Neuron (in vitro differentiated cells): ENCODE data around the gene CCSER1.

Experiments used
- H2AFZ ChIP-seq: one replicate; pipeline ENCODE4 v1.6.1; 2013; ENCODE audit warnings: low read depth, mild to moderate bottlenecking, inconsistent platforms, low read length, moderate library complexity
- H3K27me3 ChIP-seq: one replicate; pipeline ENCODE4 v1.6.1; 2013; ENCODE audit warnings: low read length; ENCODE audit not compliant: insufficient read depth
- H3K36me3 ChIP-seq: one replicate; pipeline ENCODE4 v1.6.1; 2013; ENCODE audit warnings: low read length; ENCODE audit not compliant: insufficient read depth
- H3K4me1 ChIP-seq: one replicate; pipeline ENCODE4 v1.6.1; 2013; ENCODE audit warnings: low read length; ENCODE audit not compliant: insufficient read depth
- H3K4me3 ChIP-seq: 2 replicates; pipeline ENCODE4 v1.5.1; 2013; ENCODE audit warnings: mild to moderate bottlenecking, low read length, moderate library complexity
- H3K9me3 ChIP-seq: one replicate; pipeline ENCODE4 v1.6.1; 2013; ENCODE audit warnings: low read length

Gene CCSER1

GRCh38 chr4:91032725-91033445, 905.7 kb downstream of the CCSER1 start:
- no peak overlapping the region for H3K4me3 ChIP-seq
- H3K9me3 ChIP-seq: no peaks in the 10 kb centered on the region
- H3K4me1 ChIP-seq: no peaks in the 10 kb centered on the region
- no peaks in the 10 kb centered on the region for H3K36me3 ChIP-seq
- no peaks in the 10 kb centered on the region for H3K27me3 ChIP-seq
- no peak overlapping the region for H2AFZ ChIP-seq

DNA sequence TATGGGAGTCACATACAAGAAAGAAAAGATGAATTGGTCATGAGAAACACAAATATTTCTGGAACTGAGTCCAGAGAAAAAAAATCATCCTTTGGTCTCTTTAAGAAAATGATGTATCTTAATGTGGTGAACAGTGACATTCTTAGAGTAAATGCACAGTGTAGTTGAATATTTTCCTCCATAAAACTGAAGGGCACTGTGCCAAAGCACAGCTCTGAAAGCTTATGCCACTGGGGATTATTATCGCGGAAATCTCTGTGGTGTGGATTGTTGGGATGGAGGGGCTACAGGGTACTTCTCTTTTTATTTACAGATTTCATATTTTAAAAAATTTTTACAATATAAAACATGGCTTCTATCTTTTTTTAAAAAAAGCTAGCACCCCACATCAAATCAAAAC, 908.1 kb downstream of the CCSER1 start:
- no peaks in the 10 kb centered on the region for H3K4me1 ChIP-seq
- H3K9me3 ChIP-seq: no peaks in the 10 kb centered on the region
- no peak overlapping the region for H2AFZ ChIP-seq
- no peak overlapping the region for H3K4me3 ChIP-seq
- H3K36me3 ChIP-seq: no peaks in the 10 kb centered on the region
- H3K27me3 ChIP-seq: no peaks in the 10 kb centered on the region

- Histone ChIP-seq H3K4me1 (no peaks in the 10 kb centered on the region), H3K9me3 (no peaks in the 10 kb centered on the region), H2AFZ (no peak overlapping the region), H3K27me3 (no peaks in the 10 kb centered on the region), H3K4me3 (no peak overlapping the region), H3K36me3 (no peaks in the 10 kb centered on the region)
These were observed 910.8 kb downstream of the CCSER1 start for GRCh38 chr4:91037951-91038350.

- Histone ChIP-seq H3K4me3 (no peak overlapping the region), H2AFZ (no peak overlapping the region), H3K36me3 (no peaks in the 10 kb centered on the region), H3K9me3 (no peaks in the 10 kb centered on the region), H3K27me3 (no peaks in the 10 kb centered on the region), H3K4me1 (peaks cover 4% of the 10 kb centered on the region)
These were observed 930.7 kb downstream of the CCSER1 start for GRCh38 chr4:91057871-91058270.

- Histone ChIP-seq H3K4me3 (no peak overlapping the region), H3K4me1 (peaks cover 4% of the 10 kb centered on the region), H2AFZ (no peak overlapping the region), H3K27me3 (no peaks in the 10 kb centered on the region), H3K9me3 (no peaks in the 10 kb centered on the region), H3K36me3 (no peaks in the 10 kb centered on the region)
These were observed 931.2 kb downstream of the CCSER1 start for GRCh38 chr4:91058345-91058744.

GRCh38 chr4:91064157-91064853, 937.1 kb downstream of the CCSER1 start:
- Histone ChIP-seq H3K27me3 (no peaks in the 10 kb centered on the region), H3K4me1 (peaks cover 20% of the 10 kb centered on the region), H3K4me3 (peak overlapping the region; percentile 4), H3K9me3 (no peaks in the 10 kb centered on the region), H3K36me3 (no peaks in the 10 kb centered on the region), H2AFZ (peak overlapping the region; percentile 7)

DNA sequence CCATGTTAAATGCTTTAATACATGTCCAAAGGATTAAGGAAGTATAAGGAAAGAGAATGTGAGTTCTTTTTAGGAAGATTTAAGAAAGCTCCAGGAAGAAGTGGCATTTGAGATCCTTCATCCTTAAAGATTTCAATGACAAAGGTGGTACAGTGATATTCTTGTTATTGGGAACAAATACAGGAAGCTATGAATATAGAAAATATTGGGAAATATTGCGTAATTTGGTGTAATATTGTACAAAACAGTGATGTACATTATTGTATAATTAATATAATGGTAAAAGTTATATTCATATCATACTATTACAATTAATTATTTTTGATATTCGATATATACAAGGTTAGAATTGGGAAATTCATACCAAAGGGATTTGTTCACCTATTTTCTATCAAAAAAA, 937.9 kb downstream of the CCSER1 start:
- H3K27me3 ChIP-seq: no peaks in the 10 kb centered on the region
- H3K4me3 ChIP-seq: no peak overlapping the region
- peak overlapping the region; percentile 7 for H2AFZ ChIP-seq
- H3K9me3 ChIP-seq: no peaks in the 10 kb centered on the region
- no peaks in the 10 kb centered on the region for H3K36me3 ChIP-seq
- peaks cover 16% of the 10 kb centered on the region for H3K4me1 ChIP-seq

GRCh38 chr4:91070736-91071135, 943.5 kb downstream of the CCSER1 start:
- Histone ChIP-seq H3K27me3 (no peaks in the 10 kb centered on the region), H3K4me3 (no peak overlapping the region), H3K36me3 (no peaks in the 10 kb centered on the region)

GRCh38 chr4:91076147-91076546, 949.0 kb downstream of the CCSER1 start:
- Histone ChIP-seq H3K4me1 (peaks cover 3% of the 10 kb centered on the region), H2AFZ (no peak overlapping the region), H3K9me3 (no peaks in the 10 kb centered on the region), H3K36me3 (no peaks in the 10 kb centered on the region), H3K4me3 (no peak overlapping the region), H3K27me3 (no peaks in the 10 kb centered on the region)

More at GRCh38 chr4:91070736-91071135, 943.5 kb downstream of the CCSER1 start:
- H3K9me3 ChIP-seq: no peaks in the 10 kb centered on the region
- no peak overlapping the region for H2AFZ ChIP-seq
- no peaks in the 10 kb centered on the region for H3K4me1 ChIP-seq

DNA sequence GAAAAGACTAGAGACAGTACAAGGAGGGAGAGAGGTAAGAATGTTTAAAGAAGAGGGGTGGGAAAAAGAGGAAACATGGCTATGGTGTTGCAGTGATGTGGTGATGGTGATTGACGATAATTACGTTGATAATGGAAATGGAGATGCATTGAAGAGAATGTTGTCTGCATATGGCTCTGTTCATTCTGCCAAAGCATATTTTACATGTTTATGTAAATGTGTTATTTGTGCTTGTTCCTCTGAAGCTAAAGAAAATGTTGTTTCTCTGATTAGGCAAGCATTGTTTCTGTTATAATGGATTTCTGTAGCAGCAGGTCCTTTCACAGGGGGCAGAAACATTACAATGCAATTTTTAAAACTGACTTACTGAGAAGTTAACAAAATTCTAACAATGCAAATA, 958.8 kb downstream of the CCSER1 start:
- Histone ChIP-seq H3K27me3 (no peaks in the 10 kb centered on the region), H3K36me3 (no peaks in the 10 kb centered on the region), H3K4me3 (no peak overlapping the region), H2AFZ (no peak overlapping the region), H3K4me1 (no peaks in the 10 kb centered on the region), H3K9me3 (no peaks in the 10 kb centered on the region)

DNA sequence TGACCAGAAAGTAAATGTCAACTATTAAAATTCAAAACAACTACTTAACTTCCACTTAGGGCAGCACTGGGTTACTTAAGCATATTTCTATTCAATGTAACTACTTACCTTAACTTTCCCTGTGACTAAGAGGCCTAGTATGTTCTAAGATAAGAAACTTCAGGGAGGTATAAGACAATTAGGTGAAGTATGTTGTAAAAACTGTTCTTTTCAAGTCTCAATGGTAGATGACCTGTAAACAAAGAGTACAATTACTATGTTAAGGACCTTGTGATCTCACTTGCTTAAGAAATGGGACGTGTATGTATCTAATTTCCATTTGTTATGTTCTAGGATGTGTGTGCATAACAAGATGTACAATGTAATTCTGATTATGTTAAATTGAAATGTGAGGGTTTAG, 960.5 kb downstream of the CCSER1 start:
- no peak overlapping the region for H2AFZ ChIP-seq
- no peaks in the 10 kb centered on the region for H3K4me1 ChIP-seq
- H3K36me3 ChIP-seq: no peaks in the 10 kb centered on the region
- H3K27me3 ChIP-seq: no peaks in the 10 kb centered on the region
- no peaks in the 10 kb centered on the region for H3K9me3 ChIP-seq
- H3K4me3 ChIP-seq: no peak overlapping the region

DNA sequence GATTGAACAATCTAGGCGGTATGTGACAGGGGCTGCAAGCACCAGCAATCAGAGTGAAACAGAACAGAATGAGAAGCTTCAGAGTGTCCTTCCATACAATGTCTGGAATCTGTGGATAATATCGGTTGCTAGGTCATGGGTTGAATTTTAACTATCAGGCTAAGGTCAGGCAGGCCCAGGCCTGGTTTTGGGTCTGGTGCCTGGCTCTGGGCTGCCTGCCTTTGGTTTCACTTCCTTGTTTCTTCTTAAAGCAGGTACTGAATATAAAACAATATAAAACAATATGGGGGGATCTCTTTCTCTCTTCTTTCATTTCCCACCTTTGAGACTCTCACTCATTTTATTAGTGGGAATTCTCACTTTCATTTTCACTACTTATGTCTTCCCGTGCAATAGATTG, 962.0 kb downstream of the CCSER1 start:
- H3K9me3 ChIP-seq: no peaks in the 10 kb centered on the region
- no peak overlapping the region for H2AFZ ChIP-seq
- no peaks in the 10 kb centered on the region for H3K36me3 ChIP-seq
- no peak overlapping the region for H3K4me3 ChIP-seq
- no peaks in the 10 kb centered on the region for H3K4me1 ChIP-seq
- no peaks in the 10 kb centered on the region for H3K27me3 ChIP-seq

GRCh38 chr4:91092398-91092980, 965.3 kb downstream of the CCSER1 start:
- no peaks in the 10 kb centered on the region for H3K27me3 ChIP-seq
- no peaks in the 10 kb centered on the region for H3K9me3 ChIP-seq
- no peak overlapping the region for H3K4me3 ChIP-seq
- no peaks in the 10 kb centered on the region for H3K36me3 ChIP-seq
- no peak overlapping the region for H2AFZ ChIP-seq
- H3K4me1 ChIP-seq: no peaks in the 10 kb centered on the region
